ENCODE measurements around the gene PHYKPL. TPM values are rescaled to one million over a fixed set of nuclear protein-coding genes. Genes with fewer than 3 reads are reported as not detected.

The PHYKPL gene
- total and polyA plus RNA-seq, 2 of the 13 experiments (the other 11 are each of a cell fraction or from before 2014, with no cell fraction given), result 18.0 to 78.6 TPM

DNA sequence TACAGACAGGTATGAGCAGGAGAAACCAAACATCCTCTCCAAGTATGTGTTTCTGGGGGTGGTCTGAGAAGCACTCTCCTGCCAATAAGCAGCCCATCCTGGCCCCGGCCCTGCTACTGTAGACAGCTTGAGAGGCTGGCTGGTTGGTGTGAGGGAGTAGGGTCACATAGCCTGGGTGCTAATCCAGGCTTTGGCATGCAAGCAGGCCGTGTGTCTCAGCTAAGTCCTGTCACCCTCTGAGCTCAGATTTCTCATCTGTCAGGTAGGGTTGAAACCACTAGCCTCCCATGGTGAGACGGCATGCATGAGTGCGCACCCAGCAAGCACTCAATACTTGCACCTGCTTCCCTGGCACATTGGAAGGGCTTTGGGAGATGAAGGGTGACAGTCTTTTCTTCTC is 49.8 kb upstream of the PHYKPL start (continued):
- TF ChIP-seq, protein P1, sequence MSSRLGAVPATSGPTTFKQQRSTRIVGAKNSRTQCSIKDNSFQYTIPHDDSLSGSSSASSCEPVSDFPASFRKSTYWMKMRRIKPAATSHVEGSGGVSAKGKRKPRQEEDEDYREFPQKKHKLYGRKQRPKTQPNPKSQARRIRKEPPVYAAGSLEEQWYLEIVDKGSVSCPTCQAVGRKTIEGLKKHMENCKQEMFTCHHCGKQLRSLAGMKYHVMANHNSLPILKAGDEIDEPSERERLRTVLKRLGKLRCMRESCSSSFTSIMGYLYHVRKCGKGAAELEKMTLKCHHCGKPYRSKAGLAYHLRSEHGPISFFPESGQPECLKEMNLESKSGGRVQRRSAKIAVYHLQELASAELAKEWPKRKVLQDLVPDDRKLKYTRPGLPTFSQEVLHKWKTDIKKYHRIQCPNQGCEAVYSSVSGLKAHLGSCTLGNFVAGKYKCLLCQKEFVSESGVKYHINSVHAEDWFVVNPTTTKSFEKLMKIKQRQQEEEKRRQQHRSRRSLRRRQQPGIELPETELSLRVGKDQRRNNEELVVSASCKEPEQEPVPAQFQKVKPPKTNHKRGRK (CRISPR knock-in tag; IDR thresholded peaks at IDR 0.05), result no peak
- TF ChIP-seq ZNF225 (CRISPR knock-in tag; IDR thresholded peaks at IDR 0.05), result no peak
- no peak for TF ChIP-seq JUN (CRISPR knock-in tag; IDR thresholded peaks at IDR 0.05)
- no peak for TF ChIP-seq GLI4 (CRISPR knock-in tag; IDR thresholded peaks at IDR 0.05; ENCODE audit: borderline replicate concordance)
- TF ChIP-seq, protein P2, sequence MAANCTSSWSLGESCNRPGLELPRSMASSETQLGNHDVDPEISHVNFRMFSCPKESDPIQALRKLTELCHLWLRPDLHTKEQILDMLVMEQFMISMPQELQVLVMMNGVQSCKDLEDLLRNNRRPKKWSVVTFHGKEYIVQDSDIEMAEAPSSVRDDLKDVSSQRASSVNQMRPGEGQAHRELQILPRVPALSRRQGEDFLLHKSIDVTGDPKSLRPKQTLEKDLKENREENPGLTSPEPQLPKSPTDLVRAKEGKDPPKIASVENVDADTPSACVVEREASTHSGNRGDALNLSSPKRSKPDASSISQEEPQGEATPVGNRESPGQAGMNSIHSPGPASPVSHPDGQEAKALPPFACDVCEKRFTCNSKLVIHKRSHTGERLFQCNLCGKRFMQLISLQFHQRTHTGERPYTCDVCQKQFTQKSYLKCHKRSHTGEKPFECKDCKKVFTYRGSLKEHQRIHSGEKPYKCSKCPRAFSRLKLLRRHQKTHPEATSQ (CRISPR knock-in tag; IDR thresholded peaks at IDR 0.05; ENCODE audit: borderline replicate concordance), result no peak
- TF ChIP-seq NFRKB (IDR thresholded peaks at IDR 0.05), result no peak
- no peak for TF ChIP-seq TBP (CRISPR knock-in tag; IDR thresholded peaks at IDR 0.05)

DNA sequence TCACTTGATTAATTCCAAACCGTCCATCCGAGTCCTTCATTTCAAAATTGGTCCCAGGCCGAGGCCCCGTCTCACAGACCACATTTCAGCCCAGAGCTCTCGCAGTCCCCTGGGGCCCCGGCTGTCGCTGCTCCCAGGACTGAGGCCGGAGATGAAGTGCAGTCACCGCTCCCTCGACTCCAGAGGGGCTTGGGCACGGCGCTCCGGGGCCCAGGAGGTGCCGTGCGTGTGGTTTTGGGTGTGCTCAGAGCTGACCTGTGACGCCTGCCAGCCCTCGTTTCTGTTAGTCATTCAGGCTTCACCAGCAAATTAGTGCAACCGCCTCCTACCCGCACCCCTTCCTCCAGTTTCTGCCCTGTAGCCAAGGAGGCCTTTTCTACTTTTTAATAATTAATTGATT is 48.7 kb upstream of the PHYKPL start:
- in situ Hi-C loops (cut with HindIII; ENCODE audit: extremely low pct_ligation_motif_present, low pct_unique_long_range_greater_than_20kb) (loop anchor here (10.0 kb wide), 1 partner anchor 563 kb away; no protein-coding TSS in a partner anchor), intact Hi-C loops (cut with micrococcal nuclease; ENCODE audit: unreplicated experiment) (loop anchor here (5.0 kb wide), 1 partner anchor 556 kb away; no protein-coding TSS in a partner anchor)
- FAIRE-seq (no peak), DNase-seq (ENCODE audit: low spot score) (no peak), ATAC-seq (no peak)
- 67% methylated on average over 16 of the region's 19 CpGs for WGBS (ENCODE audit: low lambda C conversion rate)
- H3K79me2 ChIP-seq (ENCODE audit: insufficient read depth, low read length), result no peaks in the 10 kb centered on the region
- ChIA-PET POLR2A (no interaction called here), CTCF (ENCODE audit: low intra/inter-chr PET ratio, low total read pairs) (no interaction called here)
- BruUV-seq (replicated peaks), result no TSS peak
- peaks cover 19% of the 10 kb centered on the region for H3K4me1 ChIP-seq (ENCODE audit: insufficient read depth, low read length)
- H3K4me3 ChIP-seq (replicated peaks in 1 of 3; ENCODE audit: insufficient read depth in 1 of 3, low read depth in 2 of 3, low read length in 3 of 3), result no peak overlapping the region
- no peak overlapping the region for H3K27ac ChIP-seq (ENCODE audit: extremely low read length, insufficient read depth, low read length)
- no peaks in the 10 kb centered on the region; the same call in 1 of the 2 replicates for H3K9me3 ChIP-seq (ENCODE audit: low read length)
- H4K20me1 ChIP-seq (ENCODE audit: insufficient read depth, low read length), result no peaks in the 10 kb centered on the region
- TF ChIP-seq DR1 (CRISPR knock-in tag; IDR thresholded peaks at IDR 0.05) (no peak), ZNF615 (CRISPR knock-in tag; IDR thresholded peaks at IDR 0.05; ENCODE audit: borderline replicate concordance) (no peak), HNRNPL (IDR thresholded peaks at IDR 0.05; ENCODE audit: low read depth, low read length) (no peak)
- TF ChIP-seq, protein P3, sequence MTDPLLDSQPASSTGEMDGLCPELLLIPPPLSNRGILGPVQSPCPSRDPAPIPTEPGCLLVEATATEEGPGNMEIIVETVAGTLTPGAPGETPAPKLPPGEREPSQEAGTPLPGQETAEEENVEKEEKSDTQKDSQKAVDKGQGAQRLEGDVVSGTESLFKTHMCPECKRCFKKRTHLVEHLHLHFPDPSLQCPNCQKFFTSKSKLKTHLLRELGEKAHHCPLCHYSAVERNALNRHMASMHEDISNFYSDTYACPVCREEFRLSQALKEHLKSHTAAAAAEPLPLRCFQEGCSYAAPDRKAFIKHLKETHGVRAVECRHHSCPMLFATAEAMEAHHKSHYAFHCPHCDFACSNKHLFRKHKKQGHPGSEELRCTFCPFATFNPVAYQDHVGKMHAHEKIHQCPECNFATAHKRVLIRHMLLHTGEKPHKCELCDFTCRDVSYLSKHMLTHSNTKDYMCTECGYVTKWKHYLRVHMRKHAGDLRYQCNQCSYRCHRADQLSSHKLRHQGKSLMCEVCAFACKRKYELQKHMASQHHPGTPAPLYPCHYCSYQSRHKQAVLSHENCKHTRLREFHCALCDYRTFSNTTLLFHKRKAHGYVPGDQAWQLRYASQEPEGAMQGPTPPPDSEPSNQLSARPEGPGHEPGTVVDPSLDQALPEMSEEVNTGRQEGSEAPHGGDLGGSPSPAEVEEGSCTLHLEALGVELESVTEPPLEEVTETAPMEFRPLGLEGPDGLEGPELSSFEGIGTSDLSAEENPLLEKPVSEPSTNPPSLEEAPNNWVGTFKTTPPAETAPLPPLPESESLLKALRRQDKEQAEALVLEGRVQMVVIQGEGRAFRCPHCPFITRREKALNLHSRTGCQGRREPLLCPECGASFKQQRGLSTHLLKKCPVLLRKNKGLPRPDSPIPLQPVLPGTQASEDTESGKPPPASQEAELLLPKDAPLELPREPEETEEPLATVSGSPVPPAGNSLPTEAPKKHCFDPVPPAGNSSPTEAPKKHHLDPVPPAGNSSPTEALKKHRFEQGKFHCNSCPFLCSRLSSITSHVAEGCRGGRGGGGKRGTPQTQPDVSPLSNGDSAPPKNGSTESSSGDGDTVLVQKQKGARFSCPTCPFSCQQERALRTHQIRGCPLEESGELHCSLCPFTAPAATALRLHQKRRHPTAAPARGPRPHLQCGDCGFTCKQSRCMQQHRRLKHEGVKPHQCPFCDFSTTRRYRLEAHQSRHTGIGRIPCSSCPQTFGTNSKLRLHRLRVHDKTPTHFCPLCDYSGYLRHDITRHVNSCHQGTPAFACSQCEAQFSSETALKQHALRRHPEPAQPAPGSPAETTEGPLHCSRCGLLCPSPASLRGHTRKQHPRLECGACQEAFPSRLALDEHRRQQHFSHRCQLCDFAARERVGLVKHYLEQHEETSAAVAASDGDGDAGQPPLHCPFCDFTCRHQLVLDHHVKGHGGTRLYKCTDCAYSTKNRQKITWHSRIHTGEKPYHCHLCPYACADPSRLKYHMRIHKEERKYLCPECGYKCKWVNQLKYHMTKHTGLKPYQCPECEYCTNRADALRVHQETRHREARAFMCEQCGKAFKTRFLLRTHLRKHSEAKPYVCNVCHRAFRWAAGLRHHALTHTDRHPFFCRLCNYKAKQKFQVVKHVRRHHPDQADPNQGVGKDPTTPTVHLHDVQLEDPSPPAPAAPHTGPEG (CRISPR knock-in tag; IDR thresholded peaks at IDR 0.05), result no peak
- TF ChIP-seq, protein P4, sequence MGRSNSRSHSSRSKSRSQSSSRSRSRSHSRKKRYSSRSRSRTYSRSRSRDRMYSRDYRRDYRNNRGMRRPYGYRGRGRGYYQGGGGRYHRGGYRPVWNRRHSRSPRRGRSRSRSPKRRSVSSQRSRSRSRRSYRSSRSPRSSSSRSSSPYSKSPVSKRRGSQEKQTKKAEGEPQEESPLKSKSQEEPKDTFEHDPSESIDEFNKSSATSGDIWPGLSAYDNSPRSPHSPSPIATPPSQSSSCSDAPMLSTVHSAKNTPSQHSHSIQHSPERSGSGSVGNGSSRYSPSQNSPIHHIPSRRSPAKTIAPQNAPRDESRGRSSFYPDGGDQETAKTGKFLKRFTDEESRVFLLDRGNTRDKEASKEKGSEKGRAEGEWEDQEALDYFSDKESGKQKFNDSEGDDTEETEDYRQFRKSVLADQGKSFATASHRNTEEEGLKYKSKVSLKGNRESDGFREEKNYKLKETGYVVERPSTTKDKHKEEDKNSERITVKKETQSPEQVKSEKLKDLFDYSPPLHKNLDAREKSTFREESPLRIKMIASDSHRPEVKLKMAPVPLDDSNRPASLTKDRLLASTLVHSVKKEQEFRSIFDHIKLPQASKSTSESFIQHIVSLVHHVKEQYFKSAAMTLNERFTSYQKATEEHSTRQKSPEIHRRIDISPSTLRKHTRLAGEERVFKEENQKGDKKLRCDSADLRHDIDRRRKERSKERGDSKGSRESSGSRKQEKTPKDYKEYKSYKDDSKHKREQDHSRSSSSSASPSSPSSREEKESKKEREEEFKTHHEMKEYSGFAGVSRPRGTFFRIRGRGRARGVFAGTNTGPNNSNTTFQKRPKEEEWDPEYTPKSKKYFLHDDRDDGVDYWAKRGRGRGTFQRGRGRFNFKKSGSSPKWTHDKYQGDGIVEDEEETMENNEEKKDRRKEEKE (IDR thresholded peaks at IDR 0.05), result no peak
- H3K9ac ChIP-seq (ENCODE audit: insufficient read depth, low read depth, low read length), result no peak overlapping the region
- H3K27me3 ChIP-seq (ENCODE audit: control insufficient read depth in 1 of 2, insufficient read depth in 2 of 2, low read length in 2 of 2), result peaks cover 2 to 37% of the 10 kb centered on the region in 2 experiments; a peak in 4 of 5 replicates
- H2AFZ ChIP-seq (ENCODE audit: low read length), result no peak overlapping the region
- no peaks in the 10 kb centered on the region for H3K36me3 ChIP-seq (replicated peaks in 1 of 2; ENCODE audit: control insufficient read depth in 1 of 2, insufficient read depth in 2 of 2, low read length in 2 of 2)
- no peak overlapping the region for H3K4me2 ChIP-seq (ENCODE audit: low read depth, low read length)
